ENCODE data around the gene LRRC4.

LRRC4 gene

GRCh38 chr7:128030654-128031611 is at the start of gene LRRC4:
Gene LRRC4 (minus strand): TSS chr7:128031437. CDS start chr7:128030640, 797 bp downstream.
- peak in 27 of 58 donors; percentile 31 to 78 (median 54) for DNase-seq

GRCh38 chr7:128080169-128080568 is 48.9 kb upstream of the LRRC4 start:
- no peak for DNase-seq

- no peak for DNase-seq
Measured at GRCh38 chr7:128078309-128078708, 47.1 kb upstream of the LRRC4 start.

GRCh38 chr7:128076796-128077271 is 45.6 kb upstream of the LRRC4 start:
- DNase-seq = peak in 8 of 58 donors; percentile 13 to 32 (median 16)

- peak in 17 of 58 donors; percentile 13 to 58 (median 39) for DNase-seq
Measured at GRCh38 chr7:128076196-128076795, 45.1 kb upstream of the LRRC4 start.

GRCh38 chr7:128075242-128076095 is 44.2 kb upstream of the LRRC4 start:
- peak in 14 of 58 donors; percentile 17 to 58 (median 32) for DNase-seq

- no peak for DNase-seq
Measured at GRCh38 chr7:128074736-128075135, 43.5 kb upstream of the LRRC4 start.

- DNase-seq = no peak
Measured at GRCh38 chr7:128074336-128074735, 43.1 kb upstream of the LRRC4 start.

- no peak for DNase-seq
Measured at GRCh38 chr7:128073671-128074310, 42.6 kb upstream of the LRRC4 start.

- DNase-seq = no peak
Measured at GRCh38 chr7:128071801-128072200, 40.6 kb upstream of the LRRC4 start.

- DNase-seq = no peak
Measured at GRCh38 chr7:128071376-128071775, 40.1 kb upstream of the LRRC4 start.

GRCh38 chr7:128069373-128070364 is 38.4 kb upstream of the LRRC4 start:
- no peak for DNase-seq

- no peak for DNase-seq
Measured at GRCh38 chr7:128068785-128069184, 37.5 kb upstream of the LRRC4 start.

- DNase-seq = no peak
Measured at GRCh38 chr7:128067983-128068382, 36.7 kb upstream of the LRRC4 start.

- DNase-seq = peak in 1 of 58 donors; percentile 22
Measured at GRCh38 chr7:128066858-128067257, 35.6 kb upstream of the LRRC4 start.

- DNase-seq = no peak
Measured at GRCh38 chr7:128066395-128066794, 35.2 kb upstream of the LRRC4 start.

- peak in 7 of 58 donors; percentile 10 to 45 (median 26) for DNase-seq
Measured at GRCh38 chr7:128065872-128066271, 34.6 kb upstream of the LRRC4 start.

- DNase-seq = peak in 6 of 58 donors; percentile 11 to 48 (median 24)
Measured at GRCh38 chr7:128063088-128063487, 31.9 kb upstream of the LRRC4 start.

GRCh38 chr7:128060018-128060417 is 28.8 kb upstream of the LRRC4 start:
- peak in 2 of 58 donors; percentile 7 to 33 for DNase-seq

Data from anterior cingulate cortex (tissue), 58 donors.